Measurements from ENCODE around the gene MCOLN1. TPM values are rescaled to one million over a fixed set of nuclear protein-coding genes. Genes with fewer than 3 reads are reported as not detected.

Gene MCOLN1
- total and polyA plus RNA-seq, 9 of the 15 experiments (the other 6 are each of a cell fraction or from before 2014, with no cell fraction given): 0.25 to 15.4 (median 7.1) TPM

DNA sequence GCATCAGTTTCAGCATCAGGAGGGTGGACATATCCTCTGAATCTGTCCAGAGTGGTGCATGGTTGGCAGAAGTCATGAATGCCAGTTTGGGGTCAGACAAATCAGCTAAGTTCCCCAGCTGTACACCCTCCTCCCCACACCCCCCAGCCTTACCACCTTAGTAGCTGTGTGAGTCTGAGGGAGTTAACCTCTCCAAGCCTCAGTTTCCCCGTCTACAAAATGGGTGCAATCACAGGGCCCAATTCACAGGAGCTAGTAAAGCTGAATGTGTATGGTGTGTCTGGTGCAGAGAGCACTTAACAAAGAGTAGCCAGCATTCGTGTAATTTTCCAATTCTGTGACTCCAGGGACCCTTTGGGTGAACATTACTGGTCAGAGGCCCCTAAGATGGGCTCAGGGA is 19.9 kb upstream of the MCOLN1 start:
- intact Hi-C loops (cut with micrococcal nuclease): no loop called here
- no peak for TF ChIP-seq KDM2B (CRISPR knock-in tag; IDR thresholded peaks at IDR 0.05)
- TF ChIP-seq RBFOX2 (IDR thresholded peaks at IDR 0.05; ENCODE audit: low read depth, low read length): no peak
- no peak for TF ChIP-seq ZSCAN32 (CRISPR knock-in tag; IDR thresholded peaks at IDR 0.05)
- no peak for TF ChIP-seq FOXP1 (CRISPR knock-in tag; IDR thresholded peaks at IDR 0.05)
- TF ChIP-seq NFRKB (IDR thresholded peaks at IDR 0.05; ENCODE audit: low read depth): no peak
- TF ChIP-seq, protein P1, sequence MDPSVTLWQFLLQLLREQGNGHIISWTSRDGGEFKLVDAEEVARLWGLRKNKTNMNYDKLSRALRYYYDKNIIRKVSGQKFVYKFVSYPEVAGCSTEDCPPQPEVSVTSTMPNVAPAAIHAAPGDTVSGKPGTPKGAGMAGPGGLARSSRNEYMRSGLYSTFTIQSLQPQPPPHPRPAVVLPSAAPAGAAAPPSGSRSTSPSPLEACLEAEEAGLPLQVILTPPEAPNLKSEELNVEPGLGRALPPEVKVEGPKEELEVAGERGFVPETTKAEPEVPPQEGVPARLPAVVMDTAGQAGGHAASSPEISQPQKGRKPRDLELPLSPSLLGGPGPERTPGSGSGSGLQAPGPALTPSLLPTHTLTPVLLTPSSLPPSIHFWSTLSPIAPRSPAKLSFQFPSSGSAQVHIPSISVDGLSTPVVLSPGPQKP (CRISPR knock-in tag; IDR thresholded peaks at IDR 0.05): no peak
- no peak for TF ChIP-seq PCBP2 (IDR thresholded peaks at IDR 0.05; ENCODE audit: low read depth, low read length, poor library complexity, severe bottlenecking)
- TF ChIP-seq DMBX1 (CRISPR knock-in tag; IDR thresholded peaks at IDR 0.05; ENCODE audit: borderline replicate concordance): no peak
- TF ChIP-seq RCOR1 (IDR thresholded peaks at IDR 0.05; ENCODE audit: borderline replicate concordance in 1 of 2, low read depth in 2 of 2, low read length in 2 of 2): peak; percentile 56 to 59; a peak in 2 of 4 replicates
- TF ChIP-seq ADNP (tag; IDR thresholded peaks at IDR 0.05): peak; percentile 71; the same call in 1 of the 2 replicates
- TF ChIP-seq, protein P2, sequence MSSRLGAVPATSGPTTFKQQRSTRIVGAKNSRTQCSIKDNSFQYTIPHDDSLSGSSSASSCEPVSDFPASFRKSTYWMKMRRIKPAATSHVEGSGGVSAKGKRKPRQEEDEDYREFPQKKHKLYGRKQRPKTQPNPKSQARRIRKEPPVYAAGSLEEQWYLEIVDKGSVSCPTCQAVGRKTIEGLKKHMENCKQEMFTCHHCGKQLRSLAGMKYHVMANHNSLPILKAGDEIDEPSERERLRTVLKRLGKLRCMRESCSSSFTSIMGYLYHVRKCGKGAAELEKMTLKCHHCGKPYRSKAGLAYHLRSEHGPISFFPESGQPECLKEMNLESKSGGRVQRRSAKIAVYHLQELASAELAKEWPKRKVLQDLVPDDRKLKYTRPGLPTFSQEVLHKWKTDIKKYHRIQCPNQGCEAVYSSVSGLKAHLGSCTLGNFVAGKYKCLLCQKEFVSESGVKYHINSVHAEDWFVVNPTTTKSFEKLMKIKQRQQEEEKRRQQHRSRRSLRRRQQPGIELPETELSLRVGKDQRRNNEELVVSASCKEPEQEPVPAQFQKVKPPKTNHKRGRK (tag; IDR thresholded peaks at IDR 0.05): no peak
- TF ChIP-seq MYC (IDR thresholded peaks at IDR 0.05; ENCODE audit: low read depth, low read length): no peak
- TF ChIP-seq MYC (CRISPR knock-in tag; IDR thresholded peaks at IDR 0.05; ENCODE audit: borderline replicate concordance, low read depth): no peak
- no peak for TF ChIP-seq TAF7 (tag; IDR thresholded peaks at IDR 0.05)
- TF ChIP-seq, protein P3, sequence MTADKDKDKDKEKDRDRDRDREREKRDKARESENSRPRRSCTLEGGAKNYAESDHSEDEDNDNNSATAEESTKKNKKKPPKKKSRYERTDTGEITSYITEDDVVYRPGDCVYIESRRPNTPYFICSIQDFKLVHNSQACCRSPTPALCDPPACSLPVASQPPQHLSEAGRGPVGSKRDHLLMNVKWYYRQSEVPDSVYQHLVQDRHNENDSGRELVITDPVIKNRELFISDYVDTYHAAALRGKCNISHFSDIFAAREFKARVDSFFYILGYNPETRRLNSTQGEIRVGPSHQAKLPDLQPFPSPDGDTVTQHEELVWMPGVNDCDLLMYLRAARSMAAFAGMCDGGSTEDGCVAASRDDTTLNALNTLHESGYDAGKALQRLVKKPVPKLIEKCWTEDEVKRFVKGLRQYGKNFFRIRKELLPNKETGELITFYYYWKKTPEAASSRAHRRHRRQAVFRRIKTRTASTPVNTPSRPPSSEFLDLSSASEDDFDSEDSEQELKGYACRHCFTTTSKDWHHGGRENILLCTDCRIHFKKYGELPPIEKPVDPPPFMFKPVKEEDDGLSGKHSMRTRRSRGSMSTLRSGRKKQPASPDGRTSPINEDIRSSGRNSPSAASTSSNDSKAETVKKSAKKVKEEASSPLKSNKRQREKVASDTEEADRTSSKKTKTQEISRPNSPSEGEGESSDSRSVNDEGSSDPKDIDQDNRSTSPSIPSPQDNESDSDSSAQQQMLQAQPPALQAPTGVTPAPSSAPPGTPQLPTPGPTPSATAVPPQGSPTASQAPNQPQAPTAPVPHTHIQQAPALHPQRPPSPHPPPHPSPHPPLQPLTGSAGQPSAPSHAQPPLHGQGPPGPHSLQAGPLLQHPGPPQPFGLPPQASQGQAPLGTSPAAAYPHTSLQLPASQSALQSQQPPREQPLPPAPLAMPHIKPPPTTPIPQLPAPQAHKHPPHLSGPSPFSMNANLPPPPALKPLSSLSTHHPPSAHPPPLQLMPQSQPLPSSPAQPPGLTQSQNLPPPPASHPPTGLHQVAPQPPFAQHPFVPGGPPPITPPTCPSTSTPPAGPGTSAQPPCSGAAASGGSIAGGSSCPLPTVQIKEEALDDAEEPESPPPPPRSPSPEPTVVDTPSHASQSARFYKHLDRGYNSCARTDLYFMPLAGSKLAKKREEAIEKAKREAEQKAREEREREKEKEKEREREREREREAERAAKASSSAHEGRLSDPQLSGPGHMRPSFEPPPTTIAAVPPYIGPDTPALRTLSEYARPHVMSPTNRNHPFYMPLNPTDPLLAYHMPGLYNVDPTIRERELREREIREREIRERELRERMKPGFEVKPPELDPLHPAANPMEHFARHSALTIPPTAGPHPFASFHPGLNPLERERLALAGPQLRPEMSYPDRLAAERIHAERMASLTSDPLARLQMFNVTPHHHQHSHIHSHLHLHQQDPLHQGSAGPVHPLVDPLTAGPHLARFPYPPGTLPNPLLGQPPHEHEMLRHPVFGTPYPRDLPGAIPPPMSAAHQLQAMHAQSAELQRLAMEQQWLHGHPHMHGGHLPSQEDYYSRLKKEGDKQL (CRISPR knock-in tag; IDR thresholded peaks at IDR 0.05; ENCODE audit: borderline replicate concordance): no peak
- TF ChIP-seq WHSC1 (IDR thresholded peaks at IDR 0.05; ENCODE audit: low read length): no peak

More for the DNA sequence above, 19.9 kb upstream of the MCOLN1 start:
- Histone ChIP-seq H3K79me2 (ENCODE audit: control insufficient read depth, insufficient read depth, low read length) (no peaks in the 10 kb centered on the region), H3K27me3 (ENCODE audit: control insufficient read depth in 2 of 2, insufficient read depth in 2 of 2, low read length in 2 of 2) (no peaks in the 10 kb centered on the region), H2AFZ (ENCODE audit: low read depth, low read length) (no peak overlapping the region), H3K9ac (ENCODE audit: insufficient read depth in 1 of 2, low read depth in 2 of 2, low read length in 2 of 2) (no peak overlapping the region), H3K9me1 (ENCODE audit: control insufficient read depth, insufficient read depth, low read length) (no peaks in the 10 kb centered on the region), H3K9me3 (replicated peaks; ENCODE audit: control insufficient read depth, insufficient read depth, low read depth, low read length) (no peaks in the 10 kb centered on the region), H3K36me3 (ENCODE audit: control insufficient read depth, insufficient read depth, low read length) (no peaks in the 10 kb centered on the region), H3K27ac (ENCODE audit: extremely low read depth, low read depth, low read length) (no peak overlapping the region), H3K4me1 (replicated peaks in 1 of 2; ENCODE audit: control insufficient read depth in 2 of 2, insufficient read depth in 2 of 2, low read length in 2 of 2) (peaks cover 14 to 42% of the 10 kb centered on the region in 2 experiments; a peak in 4 of 5 replicates), H4K20me1 (replicated peaks; ENCODE audit: control insufficient read depth, insufficient read depth, low read length) (no peaks in the 10 kb centered on the region), H3K4me3 (no peak overlapping the region), H3K4me2 (ENCODE audit: insufficient read depth, low read length) (no peak overlapping the region)
- 5% methylated on average over 2 of the region's 2 CpGs for WGBS (ENCODE audit: insufficient coverage, low coverage, missing lambda C conversion rate)
- in situ Hi-C loops (cut with MboI): no loop called here
- no peak for FAIRE-seq
- ChIA-PET CTCF (ENCODE audit: low intra/inter-chr PET ratio) (no interaction called here), POLR2A (interaction anchor here (0.6 kb wide), 1 partner anchor 33 kb away, joined by 3 read pairs; the partner anchor contains the start of gene PNPLA6)
- DNase-seq (ENCODE audit: extremely low read depth in 1 of 4, low spot score in 3 of 4): no peak
- no peak for ATAC-seq
- BruUV-seq (replicated peaks): no TSS peak

Measured in K562 (cell line).